ENCODE data around the gene CDC42. TPM values are rescaled to one million over a fixed set of nuclear protein-coding genes. Genes with fewer than 3 reads are reported as not detected.

CDC42 gene
- total and polyA plus RNA-seq, 2 of the 4 experiments (the other 2 are of a cell fraction): 162 to 609 TPM

GRCh38 chr1:22090867-22091266, 38.4 kb downstream of the CDC42 start:
- CTCF ChIA-PET: no interaction called here
- in situ Hi-C loops (cut with MboI; ENCODE audit: low sequenced_read_pairs): no loop called here
- no peak overlapping the region for H2BK5ac ChIP-seq (ENCODE audit: low read depth, low read length, poor library complexity, severe bottlenecking)
- no peak overlapping the region for H4K8ac ChIP-seq (ENCODE audit: low read depth in 2 of 2, low read length in 2 of 2)
- dilution Hi-C loops (cut with HindIII; ENCODE audit: low sequenced_read_pairs, unreplicated experiment): no loop called here
- H2AK5ac ChIP-seq (ENCODE audit: low read depth, low read length): no peak overlapping the region
- no peak overlapping the region for H4K5ac ChIP-seq (ENCODE audit: low read depth, low read length)
- H3K4ac ChIP-seq (ENCODE audit: low read depth, low read length): no peak overlapping the region
- H2AK9ac ChIP-seq (replicated peaks; ENCODE audit: low read depth, low read length, poor library complexity): no peak overlapping the region
- H3K9me3 ChIP-seq (ENCODE audit: control insufficient read depth, insufficient read depth, low read length): no peaks in the 10 kb centered on the region
- no peak for ATAC-seq (ENCODE audit: low read depth)
- DNase-seq: no peak
- no TSS peak for BruUV-seq (replicated peaks)
- H2AFZ ChIP-seq (replicated peaks; ENCODE audit: low read length, poor library complexity): no peak overlapping the region
- no peak overlapping the region for H3K56ac ChIP-seq (ENCODE audit: extremely low read depth, insufficient read depth, low read length)
- POLR2A ChIA-PET (ENCODE audit: unreplicated experiment): no interaction called here
- H2BK120ac ChIP-seq (ENCODE audit: low read depth, low read length): no peak overlapping the region
- H4K20me1 ChIP-seq (ENCODE audit: insufficient read depth, low read length): peaks cover 81% of the 10 kb centered on the region
- H4K91ac ChIP-seq (ENCODE audit: insufficient read depth, low read depth, low read length): no peak overlapping the region
- no peak overlapping the region for H2BK20ac ChIP-seq (ENCODE audit: low read depth, low read length)
- no peak overlapping the region for H3K27ac ChIP-seq (ENCODE audit: insufficient read depth, low read length)
- peaks cover 15 to 64% of the 10 kb centered on the region in 2 experiments for H3K79me1 ChIP-seq (ENCODE audit: low read depth in 1 of 2, low read length in 2 of 2)
- H3K36me3 ChIP-seq (ENCODE audit: control insufficient read depth, insufficient read depth, low read length): peaks cover 22% of the 10 kb centered on the region
- TF ChIP-seq RAD21 (IDR thresholded peaks at IDR 0.05; ENCODE audit: low read length) (no peak), ELK1 (IDR thresholded peaks at IDR 0.05; ENCODE audit: borderline replicate concordance, low read depth, low read length) (no peak), USF2 (IDR thresholded peaks at IDR 0.05; ENCODE audit: low read depth, low read length) (no peak), RCOR1 (IDR thresholded peaks at IDR 0.05; ENCODE audit: insufficient replicate concordance, low read length) (no peak), SMC3 (IDR thresholded peaks at IDR 0.05; ENCODE audit: low read depth, low read length) (no peak), CHD1 (IDR thresholded peaks at IDR 0.05; ENCODE audit: low read depth, low read length) (no peak), FOS (IDR thresholded peaks at IDR 0.05; ENCODE audit: low read depth, low read length) (no peak), MAZ (IDR thresholded peaks at IDR 0.05; ENCODE audit: borderline replicate concordance, low read depth, low read length) (no peak)
- TF ChIP-seq, protein P1, sequence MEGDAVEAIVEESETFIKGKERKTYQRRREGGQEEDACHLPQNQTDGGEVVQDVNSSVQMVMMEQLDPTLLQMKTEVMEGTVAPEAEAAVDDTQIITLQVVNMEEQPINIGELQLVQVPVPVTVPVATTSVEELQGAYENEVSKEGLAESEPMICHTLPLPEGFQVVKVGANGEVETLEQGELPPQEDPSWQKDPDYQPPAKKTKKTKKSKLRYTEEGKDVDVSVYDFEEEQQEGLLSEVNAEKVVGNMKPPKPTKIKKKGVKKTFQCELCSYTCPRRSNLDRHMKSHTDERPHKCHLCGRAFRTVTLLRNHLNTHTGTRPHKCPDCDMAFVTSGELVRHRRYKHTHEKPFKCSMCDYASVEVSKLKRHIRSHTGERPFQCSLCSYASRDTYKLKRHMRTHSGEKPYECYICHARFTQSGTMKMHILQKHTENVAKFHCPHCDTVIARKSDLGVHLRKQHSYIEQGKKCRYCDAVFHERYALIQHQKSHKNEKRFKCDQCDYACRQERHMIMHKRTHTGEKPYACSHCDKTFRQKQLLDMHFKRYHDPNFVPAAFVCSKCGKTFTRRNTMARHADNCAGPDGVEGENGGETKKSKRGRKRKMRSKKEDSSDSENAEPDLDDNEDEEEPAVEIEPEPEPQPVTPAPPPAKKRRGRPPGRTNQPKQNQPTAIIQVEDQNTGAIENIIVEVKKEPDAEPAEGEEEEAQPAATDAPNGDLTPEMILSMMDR (conservative IDR thresholded peaks at IDR 0.05; ENCODE audit: low read depth, low read length): no peak
- H3K27me3 ChIP-seq (ENCODE audit: control insufficient read depth, insufficient read depth, low read length): no peaks in the 10 kb centered on the region
- H3K14ac ChIP-seq (replicated peaks; ENCODE audit: low read depth, low read length): no peak overlapping the region
- no CpG with 5 or more reads among the region's 3 CpGs for WGBS, 2 experiments (ENCODE audit: extremely low coverage in 2 of 2, insufficient read length in 1 of 2)
- H3K9me1 ChIP-seq (ENCODE audit: insufficient read depth, low read length): peaks cover 10% of the 10 kb centered on the region
- H3K9ac ChIP-seq (ENCODE audit: low read depth, low read length): no peak overlapping the region
- H3K4me2 ChIP-seq (ENCODE audit: low read depth, low read length): no peak overlapping the region
- H3K18ac ChIP-seq (ENCODE audit: low read depth, low read length): no peak overlapping the region
- H3K23ac ChIP-seq (ENCODE audit: low read depth, low read length): peak overlapping the region; percentile 79; the same call in 1 of the 2 replicates
- H3K4me1 ChIP-seq (ENCODE audit: control insufficient read depth, insufficient read depth, low read length): peaks cover 17% of the 10 kb centered on the region
- intact Hi-C loops (cut with micrococcal nuclease): no loop called here
- H3K4me3 ChIP-seq (ENCODE audit: insufficient read depth, low read depth, low read length): no peak overlapping the region
- H2BK15ac ChIP-seq (ENCODE audit: low read depth, low read length): no peak overlapping the region

Measured in IMR-90 (cell line).